MCF 10A (cell line): Measurements from ENCODE around the gene TGFB1. TPM values are rescaled to one million over a fixed set of nuclear protein-coding genes. Genes with fewer than 3 reads are reported as not detected.
A peak's percentile ranks its signal among the peaks of the same experiment; 100 is the strongest.
"Not testable (repeated sequence)": the region's sequence is repeated elsewhere in the genome, so short reads cannot be mapped to it uniquely, and the experiment has no call there.

Experiments
- BruUV-seq: library from RNA; stranded (reverse); fragments of 400-500 nt; replicated peaks from 2 replicates; lab custom pipeline; 2021; lab: Mats Ljungman, UMichigan
- CTCF ChIA-PET: fragments of 300-600 bp; sonication (Branson Sonifier 250); formaldehyde crosslinking; extraction: SDS; loops from one replicate; lab custom pipeline; 2021; ENCODE audit warnings: antibody characterized with exemption, inconsistent platforms; lab: Yijun Ruan, JAX
- POLR2A ChIA-PET: fragments of 300-600, 350-650 bp; sonication (Branson Sonifier 250); formaldehyde crosslinking; extraction: SDS; loops from one replicate; lab custom pipeline; 2020; ENCODE audit warnings: antibody characterized with exemption, inconsistent platforms; lab: Yijun Ruan, JAX
- DNase-seq: peaks from one replicate; pipeline ENCODE4 v3.0.0-alpha.2; 2018; ENCODE audit not compliant: unreplicated experiment
- H3K27ac Mint-ChIP-seq: one replicate; pipeline ENCODE4 v1.8.0; 2022; ENCODE audit warnings: mild to moderate bottlenecking, low read depth, mixed read lengths; ENCODE audit not compliant: unreplicated experiment
- H3K27me3 Mint-ChIP-seq: one replicate; pipeline ENCODE4 v1.8.0; 2022; ENCODE audit warnings: mixed read lengths; ENCODE audit not compliant: insufficient read depth, unreplicated experiment
- H3K36me3 Mint-ChIP-seq: one replicate; pipeline ENCODE4 v1.8.0; 2022; ENCODE audit warnings: mild to moderate bottlenecking, moderate library complexity, mixed read lengths; ENCODE audit not compliant: insufficient read depth, unreplicated experiment
- H3K4me1 Mint-ChIP-seq: one replicate; pipeline ENCODE4 v1.8.0; 2022; ENCODE audit warnings: mixed read lengths; ENCODE audit not compliant: insufficient read depth, unreplicated experiment
- H3K4me3 Mint-ChIP-seq: one replicate; pipeline ENCODE4 v1.8.0; 2022; ENCODE audit warnings: mild to moderate bottlenecking, moderate library complexity, mixed read lengths; ENCODE audit not compliant: unreplicated experiment
- H3K9me3 Mint-ChIP-seq: one replicate; pipeline ENCODE4 v1.8.0; 2022; ENCODE audit warnings: mixed read lengths; ENCODE audit not compliant: unreplicated experiment
- intact Hi-C: fragments of 100-400 bp; cut with micrococcal nuclease; formaldehyde crosslinking; loops from 2 replicates; pipeline ENCODE4 v1.14.1; 2022
- total RNA-seq: library from RNA; stranded (reverse); gene quantifications from 2 replicates; pipeline ENCODE4 v1.2.3, GENCODE V29; 2022
- TF ChIP-seq, protein P1 (sequence below): fragments of 200-600 bp; IDR thresholded peaks from one replicate; pipeline ENCODE4 v1.8.0; 2022; ENCODE audit warnings: antibody characterized with exemption, mild to moderate bottlenecking; ENCODE audit not compliant: unreplicated experiment

TGFB1 gene
- total RNA-seq, 1 experiment from 2014 or later, result 27.8 TPM

DNA sequence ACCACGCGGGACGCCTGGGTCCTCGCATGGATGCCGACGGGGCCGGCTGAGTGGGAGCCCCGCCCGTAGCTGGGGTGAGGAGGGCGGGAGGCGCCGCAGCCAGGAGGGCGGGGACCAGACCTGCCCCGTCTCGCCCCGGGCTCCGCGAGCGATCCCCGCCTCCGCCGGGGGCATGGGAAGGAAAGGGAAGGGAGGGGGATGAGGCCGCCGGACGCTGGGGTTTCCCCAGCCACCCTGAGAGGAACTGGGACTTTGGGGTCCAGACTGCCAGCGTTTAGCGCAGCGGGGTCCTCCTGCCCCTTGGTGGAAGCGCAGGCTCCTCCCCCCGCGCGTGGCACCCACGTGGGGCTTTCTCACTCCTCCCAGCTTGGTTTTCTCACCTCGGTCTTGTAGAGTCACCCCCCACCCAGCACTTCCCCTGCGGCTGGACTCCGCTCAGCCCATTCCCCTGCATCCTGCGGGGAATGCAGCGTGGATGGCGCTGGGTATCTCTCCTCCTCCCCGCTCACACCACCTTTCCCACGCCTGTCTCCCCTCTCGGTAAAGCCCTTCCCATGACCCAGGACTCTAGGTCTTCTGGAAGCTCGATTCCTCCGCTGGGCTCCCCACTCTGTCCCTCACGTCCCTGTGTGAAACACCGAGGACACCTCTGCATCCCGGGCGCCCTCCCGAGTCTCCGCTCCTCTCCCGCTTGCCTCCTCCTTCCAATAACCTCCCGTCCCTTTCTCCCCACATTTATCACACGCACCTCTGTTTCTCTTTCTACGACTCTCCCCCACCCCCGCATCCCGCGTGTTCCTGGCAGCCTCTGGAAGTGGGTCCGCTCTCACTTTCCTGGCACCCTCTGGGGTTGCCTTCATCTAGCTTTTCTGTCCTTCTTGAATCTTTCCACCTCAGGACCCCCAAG is 2.1 kb downstream of the TGFB1 start:
- Mint-ChIP-seq H3K27ac (no peak overlapping the region), H3K27me3 (no peaks in the 10 kb centered on the region), H3K4me1 (peaks cover 24% of the 10 kb centered on the region), H3K4me3 (peak overlapping the region; percentile 98), H3K36me3 (peaks cover 30% of the 10 kb centered on the region), H3K9me3 (no peaks in the 10 kb centered on the region)
- POLR2A ChIA-PET, result interaction anchor here (0.6 to 3.4 kb wide), 15 partner anchors 12 to 456 kb away, joined by 3 to 41 read pairs (median 4); partner anchors contain the start of genes B9D2, CCDC97, DMAC2 and EXOSC5
- TF ChIP-seq, protein P1, sequence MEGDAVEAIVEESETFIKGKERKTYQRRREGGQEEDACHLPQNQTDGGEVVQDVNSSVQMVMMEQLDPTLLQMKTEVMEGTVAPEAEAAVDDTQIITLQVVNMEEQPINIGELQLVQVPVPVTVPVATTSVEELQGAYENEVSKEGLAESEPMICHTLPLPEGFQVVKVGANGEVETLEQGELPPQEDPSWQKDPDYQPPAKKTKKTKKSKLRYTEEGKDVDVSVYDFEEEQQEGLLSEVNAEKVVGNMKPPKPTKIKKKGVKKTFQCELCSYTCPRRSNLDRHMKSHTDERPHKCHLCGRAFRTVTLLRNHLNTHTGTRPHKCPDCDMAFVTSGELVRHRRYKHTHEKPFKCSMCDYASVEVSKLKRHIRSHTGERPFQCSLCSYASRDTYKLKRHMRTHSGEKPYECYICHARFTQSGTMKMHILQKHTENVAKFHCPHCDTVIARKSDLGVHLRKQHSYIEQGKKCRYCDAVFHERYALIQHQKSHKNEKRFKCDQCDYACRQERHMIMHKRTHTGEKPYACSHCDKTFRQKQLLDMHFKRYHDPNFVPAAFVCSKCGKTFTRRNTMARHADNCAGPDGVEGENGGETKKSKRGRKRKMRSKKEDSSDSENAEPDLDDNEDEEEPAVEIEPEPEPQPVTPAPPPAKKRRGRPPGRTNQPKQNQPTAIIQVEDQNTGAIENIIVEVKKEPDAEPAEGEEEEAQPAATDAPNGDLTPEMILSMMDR, result no peak
- DNase-seq, result peak; percentile 41
- intact Hi-C loops, result loop anchor here (2.0 to 5.0 kb wide), 4 partner anchors 25 to 89 kb away; partner anchors contain the start of genes BCKDHA, CCDC97, EXOSC5 and HNRNPUL1
- CTCF ChIA-PET, result interaction anchor here (0.7 to 5.2 kb wide), 5 partner anchors 13 to 620 kb away, joined by 3 to 34 read pairs (median 3); partner anchors contain the start of gene B9D2
- BruUV-seq, result no TSS peak

DNA sequence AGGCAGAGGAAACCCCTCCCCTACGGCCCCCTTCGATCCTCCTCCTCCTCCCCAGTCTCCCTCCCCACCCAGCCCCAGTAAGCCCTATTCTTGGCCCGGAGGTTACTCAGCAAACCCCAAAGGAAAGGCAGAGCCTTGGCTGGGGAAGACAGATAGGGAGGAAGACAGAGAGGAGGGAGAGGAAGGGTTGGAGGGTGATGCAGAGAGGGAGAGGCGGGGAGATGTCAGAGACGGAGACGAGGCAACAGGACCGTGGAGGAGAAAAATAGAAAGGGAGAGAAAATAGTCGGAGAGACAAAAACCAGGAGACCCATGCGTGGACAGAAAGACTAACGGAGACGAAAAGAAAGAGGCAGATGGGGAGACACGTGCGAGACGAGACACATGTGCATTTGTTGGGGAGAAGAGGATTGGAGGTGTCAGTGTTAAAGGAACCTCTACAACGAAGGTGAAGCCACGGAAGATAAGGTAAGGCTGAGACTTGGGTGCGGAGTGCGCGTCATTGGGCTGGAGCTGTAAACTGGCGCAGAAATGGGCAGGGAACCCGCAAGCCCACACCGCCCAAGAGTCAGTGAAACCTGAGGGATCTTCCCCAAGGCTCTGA is 2.9 kb downstream of the TGFB1 start:
- H3K4me3 Mint-ChIP-seq, result peak overlapping the region; percentile 98
- intact Hi-C loops, result loop anchor here (5.0 kb wide), 3 partner anchors 39 to 89 kb away; partner anchors contain the start of genes BCKDHA, CCDC97, EXOSC5 and HNRNPUL1
- ChIA-PET POLR2A (interaction anchor here (0.7 to 3.4 kb wide), 11 partner anchors 13 to 457 kb away, joined by 3 to 41 read pairs (median 9); partner anchors contain the start of genes B9D2, CCDC97, DMAC2 and EXOSC5), CTCF (no interaction called here)
- H3K27me3 Mint-ChIP-seq, result no peaks in the 10 kb centered on the region
- H3K27ac Mint-ChIP-seq, result no peak overlapping the region
- H3K9me3 Mint-ChIP-seq, result no peaks in the 10 kb centered on the region
- TF ChIP-seq, protein P1, result no peak
- peaks cover 30% of the 10 kb centered on the region for H3K36me3 Mint-ChIP-seq
- BruUV-seq, result no TSS peak
- peaks cover 24% of the 10 kb centered on the region for H3K4me1 Mint-ChIP-seq
- no peak for DNase-seq

DNA sequence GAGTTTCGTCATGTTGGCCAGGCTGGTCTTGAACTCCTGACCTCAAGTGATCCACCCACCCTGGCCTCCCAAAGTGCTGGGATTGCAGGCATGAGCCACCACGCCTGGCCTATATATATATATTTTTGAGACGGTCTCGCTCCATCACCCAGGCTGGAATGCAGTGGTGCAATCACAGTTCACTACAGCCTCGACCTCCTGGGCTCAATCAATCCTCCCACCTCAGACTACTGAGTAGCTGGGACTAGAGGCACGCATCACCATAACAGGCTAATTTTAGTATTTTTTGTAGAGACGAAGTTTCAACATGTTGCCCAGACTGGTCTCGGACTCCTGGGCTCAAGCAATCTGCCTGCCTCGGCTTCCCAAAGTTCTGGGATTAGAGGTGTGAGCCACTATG is 6.8 kb downstream of the TGFB1 start:
- DNase-seq, H3K9me3 Mint-ChIP-seq, BruUV-seq, intact Hi-C loops, H3K4me3 Mint-ChIP-seq, H3K27ac Mint-ChIP-seq, H3K27me3 Mint-ChIP-seq: not testable (repeated sequence)
- peaks cover 52% of the 10 kb centered on the region for H3K36me3 Mint-ChIP-seq
- ChIA-PET CTCF (interaction anchor here (0.7 to 1.8 kb wide), 2 partner anchors 9 to 11 kb away, joined by 3 to 4 read pairs; no protein-coding TSS in a partner anchor), POLR2A (interaction anchor here (1.0 kb wide), 1 partner anchor 17 kb away, joined by 4 read pairs; the partner anchor contains the start of gene B9D2)
- H3K4me1 Mint-ChIP-seq, result peaks cover 18% of the 10 kb centered on the region

DNA sequence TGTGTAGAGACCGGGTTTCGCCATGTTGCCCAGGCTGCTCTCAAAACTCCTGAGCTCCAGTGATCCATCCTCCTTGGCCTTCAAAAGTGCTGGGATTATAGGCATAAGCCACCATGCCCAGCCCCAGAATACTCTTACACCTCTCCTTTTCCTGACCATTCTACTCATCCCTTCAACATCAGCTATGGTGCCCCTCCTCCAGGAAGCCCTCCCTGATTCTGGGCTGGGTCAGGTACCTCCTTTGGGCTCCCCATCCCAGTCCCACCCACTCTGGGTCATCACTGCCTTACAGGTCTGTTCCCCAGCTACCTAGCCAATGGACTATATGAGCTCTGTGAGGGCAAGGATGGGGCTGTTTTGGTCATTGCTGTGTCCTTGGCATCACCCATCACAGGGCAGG is 9.6 kb downstream of the TGFB1 start:
- TF ChIP-seq, protein P1, result no peak
- Mint-ChIP-seq H3K27me3 (no peaks in the 10 kb centered on the region), H3K4me3 (no peak overlapping the region), H3K27ac (no peak overlapping the region), H3K9me3 (no peaks in the 10 kb centered on the region), H3K4me1 (peaks cover 6% of the 10 kb centered on the region), H3K36me3 (peaks cover 66% of the 10 kb centered on the region)
- BruUV-seq, result no TSS peak
- ChIA-PET POLR2A (no interaction called here), CTCF (interaction anchor here (0.6 to 0.7 kb wide), 2 partner anchors 59 to 94 kb away, joined by 3 to 5 read pairs; no protein-coding TSS in a partner anchor)
- intact Hi-C loops, result no loop called here
- no peak for DNase-seq
